ENCODE results near the gene PRKAG2.

The PRKAG2 gene

GRCh38 chr7:151694828-151695580 lies 181.9 kb downstream of the PRKAG2 start:
- Histone ChIP-seq H3K4me2 (ENCODE audit: low read depth, low read length, poor library complexity, severe bottlenecking) (no peak overlapping the region), H3K27me3 (ENCODE audit: insufficient read depth, low read length, poor library complexity, severe bottlenecking) (no peaks in the 10 kb centered on the region)
- TF ChIP-seq CTCF (conservative IDR thresholded peaks at IDR 0.05; ENCODE audit: low read length), result no peak
- no peak for TF ChIP-seq EZH2phosphoT487 (IDR thresholded peaks at IDR 0.05; ENCODE audit: borderline replicate concordance)

GRCh38 chr7:151694441-151694827 lies 182.5 kb downstream of the PRKAG2 start:
- Histone ChIP-seq H3K4me3 (ENCODE audit: low read length, poor library complexity, severe bottlenecking) (no peak overlapping the region), H3K4me1 (ENCODE audit: insufficient read depth, low read length, poor library complexity, severe bottlenecking) (peaks cover 9% of the 10 kb centered on the region), H3K4me2 (ENCODE audit: low read depth, low read length, poor library complexity, severe bottlenecking) (no peak overlapping the region)

More at GRCh38 chr7:151694828-151695580, 181.9 kb downstream of the PRKAG2 start:
- Histone ChIP-seq H2AFZ (ENCODE audit: low read length) (no peak overlapping the region), H3K9me2 (replicated peaks; ENCODE audit: low read depth, low read length) (no peaks in the 10 kb centered on the region), H3K9ac (ENCODE audit: low read depth, low read length, poor library complexity, severe bottlenecking) (no peak overlapping the region), H3F3A (ENCODE audit: low read depth) (no peaks in the 10 kb centered on the region), H3K79me2 (ENCODE audit: insufficient read depth, low read length) (no peaks in the 10 kb centered on the region), H3K4me1 (ENCODE audit: insufficient read depth, low read length, poor library complexity, severe bottlenecking) (peaks cover 9% of the 10 kb centered on the region), H3K4me3 (ENCODE audit: low read length, poor library complexity, severe bottlenecking) (no peak overlapping the region), H3K36me3 (ENCODE audit: insufficient read depth, low read length) (no peaks in the 10 kb centered on the region), H4K20me1 (ENCODE audit: insufficient read depth, low read length, poor library complexity, severe bottlenecking) (no peaks in the 10 kb centered on the region), H3K9me3 (ENCODE audit: insufficient read depth, low read depth, low read length) (no peaks in the 10 kb centered on the region)

GRCh38 chr7:151693140-151693539 lies 183.8 kb downstream of the PRKAG2 start:
- Histone ChIP-seq H3K9ac (ENCODE audit: low read depth, low read length, poor library complexity, severe bottlenecking) (no peak overlapping the region), H3K9me2 (replicated peaks; ENCODE audit: low read depth, low read length) (no peaks in the 10 kb centered on the region), H2AFZ (ENCODE audit: low read length) (no peak overlapping the region), H3K4me2 (ENCODE audit: low read depth, low read length, poor library complexity, severe bottlenecking) (no peak overlapping the region), H3K27me3 (ENCODE audit: insufficient read depth, low read length, poor library complexity, severe bottlenecking) (no peaks in the 10 kb centered on the region), H3K4me3 (ENCODE audit: low read length, poor library complexity, severe bottlenecking) (no peak overlapping the region), H4K20me1 (ENCODE audit: insufficient read depth, low read length, poor library complexity, severe bottlenecking) (no peaks in the 10 kb centered on the region), H3K4me1 (ENCODE audit: insufficient read depth, low read length, poor library complexity, severe bottlenecking) (peaks cover 13% of the 10 kb centered on the region), H3K9me3 (ENCODE audit: insufficient read depth, low read depth, low read length) (no peaks in the 10 kb centered on the region), H3K36me3 (ENCODE audit: insufficient read depth, low read length) (no peaks in the 10 kb centered on the region), H3F3A (ENCODE audit: low read depth) (no peaks in the 10 kb centered on the region), H3K79me2 (ENCODE audit: insufficient read depth, low read length) (no peaks in the 10 kb centered on the region)
- TF ChIP-seq EZH2phosphoT487 (IDR thresholded peaks at IDR 0.05; ENCODE audit: borderline replicate concordance) (no peak), CTCF (conservative IDR thresholded peaks at IDR 0.05; ENCODE audit: low read length) (no peak)

More at GRCh38 chr7:151694441-151694827, 182.5 kb downstream of the PRKAG2 start:
- Histone ChIP-seq H3F3A (ENCODE audit: low read depth) (no peaks in the 10 kb centered on the region), H3K36me3 (ENCODE audit: insufficient read depth, low read length) (no peaks in the 10 kb centered on the region), H3K9me3 (ENCODE audit: insufficient read depth, low read depth, low read length) (no peaks in the 10 kb centered on the region), H3K79me2 (ENCODE audit: insufficient read depth, low read length) (no peaks in the 10 kb centered on the region), H3K9ac (ENCODE audit: low read depth, low read length, poor library complexity, severe bottlenecking) (no peak overlapping the region), H3K9me2 (replicated peaks; ENCODE audit: low read depth, low read length) (no peaks in the 10 kb centered on the region), H3K27me3 (ENCODE audit: insufficient read depth, low read length, poor library complexity, severe bottlenecking) (no peaks in the 10 kb centered on the region), H4K20me1 (ENCODE audit: insufficient read depth, low read length, poor library complexity, severe bottlenecking) (no peaks in the 10 kb centered on the region), H2AFZ (ENCODE audit: low read length) (no peak overlapping the region)
- TF ChIP-seq EZH2phosphoT487 (IDR thresholded peaks at IDR 0.05; ENCODE audit: borderline replicate concordance) (no peak), CTCF (conservative IDR thresholded peaks at IDR 0.05; ENCODE audit: low read length) (no peak)
